Measurements from ENCODE around the gene RAVER2. TPM values are rescaled to one million over a fixed set of nuclear protein-coding genes. Genes with fewer than 3 reads are reported as not detected.
"Not testable (repeated sequence)": the region's sequence is repeated elsewhere in the genome, so short reads cannot be mapped to it uniquely, and the experiment has no call there.

RAVER2 gene
- total RNA-seq, 2 experiments from 2014 or later = 0.08 TPM; not detected in 1

DNA sequence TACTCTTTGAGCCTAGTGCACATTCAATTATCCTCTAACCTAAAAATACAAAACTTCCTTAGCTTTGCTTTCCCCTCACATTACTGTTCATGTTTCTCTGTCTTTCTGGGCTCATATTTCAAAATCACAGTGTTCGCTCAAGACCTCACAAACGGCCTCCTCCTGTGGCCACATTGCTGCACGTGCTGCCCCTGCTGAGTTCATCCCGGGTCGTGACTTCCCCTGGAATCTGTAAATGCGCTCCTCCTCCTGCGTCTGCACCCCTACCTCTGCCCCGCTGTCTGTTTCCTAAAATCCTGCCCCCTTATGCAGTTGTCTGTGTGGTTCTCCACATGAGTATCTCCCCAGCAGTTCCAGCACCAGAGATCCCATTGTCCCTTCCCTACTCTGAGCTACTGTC is 45.5 kb upstream of the RAVER2 start:
- Histone ChIP-seq H3K4me2 (ENCODE audit: low read length) (no peak overlapping the region), H3K36me3 (ENCODE audit: insufficient read depth, low read length) (no peaks in the 10 kb centered on the region), H3K9me2 (ENCODE audit: insufficient read depth, low read length) (no peaks in the 10 kb centered on the region), H3K4me3 (ENCODE audit: low read depth, low read length, poor library complexity, severe bottlenecking) (no peak overlapping the region), H4K20me1 (ENCODE audit: insufficient read depth, low read length) (no peaks in the 10 kb centered on the region), H3K9me3 (ENCODE audit: low read length) (no peaks in the 10 kb centered on the region), H2AFZ (ENCODE audit: low read length) (no peak overlapping the region), H3K4me1 (ENCODE audit: insufficient read depth, low read length, poor library complexity, severe bottlenecking) (no peaks in the 10 kb centered on the region), H3K27ac (ENCODE audit: low read depth, low read length, poor library complexity, severe bottlenecking) (no peak overlapping the region), H3K79me2 (ENCODE audit: insufficient read depth, low read depth, low read length) (no peaks in the 10 kb centered on the region)
- no TSS peak for BruUV-seq (replicated peaks)
- no peak for DNase-seq (ENCODE audit: low spot score)
- intact Hi-C loops (cut with micrococcal nuclease; ENCODE audit: unreplicated experiment) = no loop called here
- CTCF ChIA-PET (ENCODE audit: unreplicated experiment) = no interaction called here
- TF ChIP-seq, protein P1, sequence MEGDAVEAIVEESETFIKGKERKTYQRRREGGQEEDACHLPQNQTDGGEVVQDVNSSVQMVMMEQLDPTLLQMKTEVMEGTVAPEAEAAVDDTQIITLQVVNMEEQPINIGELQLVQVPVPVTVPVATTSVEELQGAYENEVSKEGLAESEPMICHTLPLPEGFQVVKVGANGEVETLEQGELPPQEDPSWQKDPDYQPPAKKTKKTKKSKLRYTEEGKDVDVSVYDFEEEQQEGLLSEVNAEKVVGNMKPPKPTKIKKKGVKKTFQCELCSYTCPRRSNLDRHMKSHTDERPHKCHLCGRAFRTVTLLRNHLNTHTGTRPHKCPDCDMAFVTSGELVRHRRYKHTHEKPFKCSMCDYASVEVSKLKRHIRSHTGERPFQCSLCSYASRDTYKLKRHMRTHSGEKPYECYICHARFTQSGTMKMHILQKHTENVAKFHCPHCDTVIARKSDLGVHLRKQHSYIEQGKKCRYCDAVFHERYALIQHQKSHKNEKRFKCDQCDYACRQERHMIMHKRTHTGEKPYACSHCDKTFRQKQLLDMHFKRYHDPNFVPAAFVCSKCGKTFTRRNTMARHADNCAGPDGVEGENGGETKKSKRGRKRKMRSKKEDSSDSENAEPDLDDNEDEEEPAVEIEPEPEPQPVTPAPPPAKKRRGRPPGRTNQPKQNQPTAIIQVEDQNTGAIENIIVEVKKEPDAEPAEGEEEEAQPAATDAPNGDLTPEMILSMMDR (conservative IDR thresholded peaks at IDR 0.05; ENCODE audit: low read length) = no peak
- no peak for TF ChIP-seq EZH2phosphoT487 (IDR thresholded peaks at IDR 0.05; ENCODE audit: borderline replicate concordance, low read depth, low read length)
- POLR2A ChIA-PET = interaction anchor here (0.6 kb wide), 1 partner anchor 39 kb away, joined by 6 read pairs; no protein-coding TSS in a partner anchor

DNA sequence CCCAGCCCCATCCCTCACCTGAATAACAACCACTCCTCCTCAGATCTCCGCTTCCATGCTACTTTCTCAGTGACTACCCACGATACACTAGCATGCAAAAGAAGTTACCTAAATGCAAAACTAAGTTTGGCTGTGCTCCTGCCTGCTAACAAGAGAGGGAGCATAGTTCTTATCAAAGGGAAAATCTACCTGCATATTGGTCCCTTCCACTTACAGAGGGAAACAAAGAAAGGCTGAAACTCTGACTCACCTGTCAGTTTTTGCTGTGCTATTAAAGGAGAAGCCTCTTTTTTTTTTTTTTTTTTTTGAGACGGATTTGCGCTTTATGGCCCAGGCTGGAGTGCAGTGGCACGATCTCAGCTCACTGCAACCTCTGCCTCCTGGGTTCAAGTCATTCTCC is 43.8 kb upstream of the RAVER2 start:
- Histone ChIP-seq H3K4me2 (ENCODE audit: low read length) (no peak overlapping the region), H3K4me3 (ENCODE audit: low read depth, low read length, poor library complexity, severe bottlenecking) (no peak overlapping the region), H3K4me1 (ENCODE audit: insufficient read depth, low read length, poor library complexity, severe bottlenecking) (no peaks in the 10 kb centered on the region), H3K79me2 (ENCODE audit: insufficient read depth, low read depth, low read length) (no peaks in the 10 kb centered on the region), H3K9me3 (ENCODE audit: low read length) (no peaks in the 10 kb centered on the region), H4K20me1 (ENCODE audit: insufficient read depth, low read length) (no peaks in the 10 kb centered on the region), H3K36me3 (ENCODE audit: insufficient read depth, low read length) (no peaks in the 10 kb centered on the region), H2AFZ (ENCODE audit: low read length) (no peak overlapping the region), H3K27ac (ENCODE audit: low read depth, low read length, poor library complexity, severe bottlenecking) (no peak overlapping the region), H3K9me2 (ENCODE audit: insufficient read depth, low read length) (no peaks in the 10 kb centered on the region)
- BruUV-seq (replicated peaks) = no TSS peak
- CTCF ChIA-PET (ENCODE audit: unreplicated experiment) = no interaction called here
- TF ChIP-seq, protein P1 (conservative IDR thresholded peaks at IDR 0.05; ENCODE audit: low read length) = no peak
- TF ChIP-seq EZH2phosphoT487 (IDR thresholded peaks at IDR 0.05; ENCODE audit: borderline replicate concordance, low read depth, low read length) = no peak
- intact Hi-C loops (cut with micrococcal nuclease; ENCODE audit: unreplicated experiment) = no loop called here
- DNase-seq (ENCODE audit: low spot score) = no peak
- POLR2A ChIA-PET = interaction anchor here (0.7 to 1.1 kb wide), 2 partner anchors 9 to 1391 kb away, joined by 4 to 8 read pairs; no protein-coding TSS in a partner anchor

DNA sequence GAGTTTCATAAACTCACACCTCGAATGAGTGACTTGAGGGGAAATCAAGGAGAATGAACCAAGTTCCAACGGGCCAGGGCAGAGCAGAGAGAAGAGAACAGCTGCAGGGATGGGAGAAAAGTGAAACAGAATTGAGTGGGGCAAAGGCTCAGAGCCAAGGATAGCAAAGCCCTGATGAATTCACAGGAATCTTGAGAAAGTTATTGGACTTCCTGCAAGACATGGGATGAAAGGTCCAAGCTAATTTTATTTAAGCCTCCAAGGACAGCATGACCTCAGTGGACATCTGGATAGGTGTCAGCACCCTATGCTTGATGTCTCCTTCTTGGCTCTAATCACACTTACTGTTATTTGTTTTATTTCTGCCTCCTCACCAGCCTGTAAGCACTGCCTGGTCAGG is 43.0 kb upstream of the RAVER2 start:
- ChIA-PET CTCF (ENCODE audit: unreplicated experiment) (no interaction called here), POLR2A (interaction anchor here (1.1 kb wide), 1 partner anchor 8 kb away, joined by 8 read pairs; no protein-coding TSS in a partner anchor)
- Histone ChIP-seq H4K20me1 (ENCODE audit: insufficient read depth, low read length) (no peaks in the 10 kb centered on the region), H3K4me1 (ENCODE audit: insufficient read depth, low read length, poor library complexity, severe bottlenecking) (no peaks in the 10 kb centered on the region), H3K9me3 (ENCODE audit: low read length) (no peaks in the 10 kb centered on the region), H3K27ac (ENCODE audit: low read depth, low read length, poor library complexity, severe bottlenecking) (no peak overlapping the region), H3K9me2 (ENCODE audit: insufficient read depth, low read length) (no peaks in the 10 kb centered on the region), H3K79me2 (ENCODE audit: insufficient read depth, low read depth, low read length) (no peaks in the 10 kb centered on the region), H2AFZ (ENCODE audit: low read length) (no peak overlapping the region), H3K4me2 (ENCODE audit: low read length) (no peak overlapping the region), H3K4me3 (ENCODE audit: low read depth, low read length, poor library complexity, severe bottlenecking) (no peak overlapping the region), H3K36me3 (ENCODE audit: insufficient read depth, low read length) (no peaks in the 10 kb centered on the region)
- no peak for TF ChIP-seq EZH2phosphoT487 (IDR thresholded peaks at IDR 0.05; ENCODE audit: borderline replicate concordance, low read depth, low read length)
- TF ChIP-seq, protein P1 (conservative IDR thresholded peaks at IDR 0.05; ENCODE audit: low read length) = no peak
- no TSS peak for BruUV-seq (replicated peaks)
- no peak for DNase-seq (ENCODE audit: low spot score)
- intact Hi-C loops (cut with micrococcal nuclease; ENCODE audit: unreplicated experiment) = no loop called here

DNA sequence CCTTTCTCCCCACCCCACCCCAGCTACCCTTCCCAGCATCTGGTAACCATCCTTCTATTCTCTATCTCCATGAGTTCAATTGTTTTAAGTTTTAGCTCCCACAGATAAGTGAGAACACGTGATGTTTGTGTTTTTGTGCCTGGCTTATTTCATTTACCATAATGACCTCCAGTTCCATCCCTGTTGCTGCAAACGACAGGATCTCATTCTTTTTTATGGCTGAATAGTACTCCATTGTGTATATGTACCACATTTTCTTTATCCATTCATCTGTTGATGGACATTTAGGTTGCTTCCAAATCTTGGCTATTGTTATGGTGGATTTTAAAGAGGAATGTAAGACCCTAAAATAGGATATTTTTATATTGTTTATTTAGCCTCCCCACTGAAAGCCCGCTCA is 42.2 kb upstream of the RAVER2 start:
- DNase-seq (ENCODE audit: low spot score); POLR2A ChIA-PET; CTCF ChIA-PET (ENCODE audit: unreplicated experiment); H3K27ac ChIP-seq (ENCODE audit: low read depth, low read length, poor library complexity, severe bottlenecking); H3K36me3 ChIP-seq (ENCODE audit: insufficient read depth, low read length); H3K4me1 ChIP-seq (ENCODE audit: insufficient read depth, low read length, poor library complexity, severe bottlenecking); H3K4me2 ChIP-seq (ENCODE audit: low read length); H3K9me2 ChIP-seq (ENCODE audit: insufficient read depth, low read length); H3K79me2 ChIP-seq (ENCODE audit: insufficient read depth, low read depth, low read length); BruUV-seq (replicated peaks); intact Hi-C loops (cut with micrococcal nuclease; ENCODE audit: unreplicated experiment); H2AFZ ChIP-seq (ENCODE audit: low read length); H4K20me1 ChIP-seq (ENCODE audit: insufficient read depth, low read length); H3K4me3 ChIP-seq (ENCODE audit: low read depth, low read length, poor library complexity, severe bottlenecking); H3K9me3 ChIP-seq (ENCODE audit: low read length): not testable (repeated sequence)
